ENCODE data around the gene MVP.
"Not testable (repeated sequence)": the region's sequence is repeated elsewhere in the genome, so short reads cannot be mapped to it uniquely, and the experiment has no call there.

The MVP gene

DNA sequence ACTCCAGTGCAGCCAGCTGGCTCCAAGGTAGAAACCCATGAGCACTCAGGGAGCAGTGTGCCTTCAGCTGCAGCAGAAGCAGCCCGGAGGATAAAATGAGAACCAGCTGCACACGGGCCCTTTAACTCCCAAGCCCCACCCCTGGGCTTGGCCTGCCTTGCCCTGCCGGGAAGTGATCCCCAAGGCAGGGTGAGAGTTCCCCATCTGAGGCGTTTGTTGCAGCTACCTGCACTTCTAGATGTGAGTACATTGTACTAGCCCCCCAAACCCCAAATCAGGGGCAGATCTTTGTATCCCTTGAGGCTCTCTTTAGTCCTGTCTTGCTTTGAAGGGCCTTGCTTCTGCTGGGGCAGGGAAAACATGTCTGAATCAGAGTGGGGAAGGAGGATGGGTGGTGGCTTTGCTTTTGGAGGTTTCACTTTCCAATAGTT is at the start of gene MVP:
TSS of gene MVP (plus strand) at position 192 of the 431 bp plus-strand sequence. CDS start 10,088 bp downstream, outside the sequence.
- no peak for DNase-seq (ENCODE audit: low read depth)

GRCh38 chr16:29772330-29772729 is 47.9 kb upstream of the MVP start:
- not testable (repeated sequence) for DNase-seq (ENCODE audit: low read depth)

- no peak for DNase-seq (ENCODE audit: low read depth)
Observed at GRCh38 chr16:29774730-29775129, 45.5 kb upstream of the MVP start.

DNA sequence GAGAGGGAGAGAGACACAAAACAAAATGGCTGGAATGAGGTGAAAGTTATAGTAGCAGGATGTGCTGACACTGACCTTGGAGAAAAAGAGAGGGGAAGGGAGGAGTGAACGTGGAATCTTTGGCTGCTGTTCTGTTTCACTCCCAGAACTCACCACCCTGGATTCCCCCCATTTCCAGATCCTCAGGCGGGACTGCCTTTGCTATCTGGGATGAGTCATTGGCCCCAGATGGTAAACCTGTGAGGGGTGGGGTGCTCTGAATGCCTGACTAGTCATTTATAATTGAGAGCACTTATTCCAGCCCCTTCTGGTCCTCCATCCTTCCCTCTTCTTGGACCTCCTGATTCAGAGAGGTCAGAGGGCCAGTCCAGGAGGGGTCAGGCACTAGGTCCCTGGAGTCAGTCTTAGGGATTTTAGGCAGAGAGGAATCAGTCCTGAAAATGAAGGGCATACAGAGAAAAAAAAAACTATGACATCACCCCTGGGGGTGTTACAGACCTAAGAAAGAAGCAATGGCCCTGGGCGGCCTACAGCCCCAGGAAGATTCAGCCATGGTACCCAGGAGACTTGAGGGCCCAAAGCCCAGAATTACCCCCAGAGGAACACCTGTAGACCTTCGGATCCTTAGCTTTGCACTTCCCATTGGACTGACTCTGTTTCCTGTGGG is 44.4 kb upstream of the MVP start:
- no peak for DNase-seq (ENCODE audit: low read depth)

DNA sequence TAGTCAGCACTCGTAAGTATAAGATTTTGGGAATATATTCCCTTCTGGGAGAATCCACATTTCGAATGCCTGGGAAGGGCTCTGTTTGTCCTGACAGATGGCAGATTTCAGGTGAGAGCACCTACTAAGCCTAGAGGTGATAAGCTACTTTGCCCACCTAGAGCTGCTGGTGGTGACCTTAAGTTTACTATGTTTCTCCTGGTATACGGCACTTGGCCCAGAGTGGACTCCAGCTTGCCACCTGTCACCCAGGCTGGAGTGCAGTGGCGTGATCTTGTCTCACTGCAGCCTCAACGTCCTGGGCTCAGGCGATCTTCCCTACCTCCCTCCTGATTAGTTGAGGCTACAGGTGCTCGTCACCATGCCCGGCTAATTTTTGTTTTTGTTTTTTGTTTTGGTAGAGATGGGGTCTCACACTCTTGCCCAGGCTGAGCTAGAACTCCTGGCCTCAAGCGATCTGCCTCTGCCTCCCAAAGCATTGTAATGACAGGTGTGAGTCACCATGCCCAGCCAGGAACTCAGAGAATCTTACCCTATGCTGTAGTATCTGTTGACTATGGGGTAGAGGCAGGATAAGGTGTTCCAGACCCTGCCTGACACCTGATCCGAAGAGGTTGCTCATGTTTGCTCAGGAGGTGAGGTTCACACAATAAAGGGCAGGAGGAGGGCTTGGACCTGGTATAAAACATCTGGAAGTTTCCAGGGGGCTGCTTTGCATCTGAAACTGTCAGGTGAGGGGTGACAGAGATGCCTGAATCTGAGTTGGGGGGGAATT is 42.5 kb upstream of the MVP start, which contains the start of gene ZG16:
TSS of gene ZG16 (plus strand) at position 681 of the 775 bp plus-strand sequence. CDS start 1,011 bp downstream, outside the sequence.
- DNase-seq (ENCODE audit: low read depth) = no peak

DNA sequence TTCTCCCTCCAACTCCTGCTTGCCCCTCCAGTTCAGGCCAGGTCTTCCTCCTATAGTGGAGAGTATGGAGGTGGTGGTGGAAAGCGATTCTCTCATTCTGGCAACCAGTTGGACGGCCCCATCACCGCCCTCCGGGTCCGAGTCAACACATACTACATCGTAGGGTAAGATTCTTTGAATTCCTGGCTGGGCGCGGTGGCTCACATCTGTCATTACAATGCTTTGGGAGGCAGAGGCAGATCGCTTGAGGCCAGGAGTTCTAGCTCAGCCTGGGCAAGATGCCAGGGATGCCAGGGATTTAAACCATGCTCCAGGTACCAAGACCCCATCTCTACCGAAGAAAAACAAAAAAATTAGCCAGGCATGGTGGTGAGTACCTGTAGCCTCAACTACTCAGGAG is 40.8 kb upstream of the MVP start:
- DNase-seq (ENCODE audit: low read depth) = no peak

DNA sequence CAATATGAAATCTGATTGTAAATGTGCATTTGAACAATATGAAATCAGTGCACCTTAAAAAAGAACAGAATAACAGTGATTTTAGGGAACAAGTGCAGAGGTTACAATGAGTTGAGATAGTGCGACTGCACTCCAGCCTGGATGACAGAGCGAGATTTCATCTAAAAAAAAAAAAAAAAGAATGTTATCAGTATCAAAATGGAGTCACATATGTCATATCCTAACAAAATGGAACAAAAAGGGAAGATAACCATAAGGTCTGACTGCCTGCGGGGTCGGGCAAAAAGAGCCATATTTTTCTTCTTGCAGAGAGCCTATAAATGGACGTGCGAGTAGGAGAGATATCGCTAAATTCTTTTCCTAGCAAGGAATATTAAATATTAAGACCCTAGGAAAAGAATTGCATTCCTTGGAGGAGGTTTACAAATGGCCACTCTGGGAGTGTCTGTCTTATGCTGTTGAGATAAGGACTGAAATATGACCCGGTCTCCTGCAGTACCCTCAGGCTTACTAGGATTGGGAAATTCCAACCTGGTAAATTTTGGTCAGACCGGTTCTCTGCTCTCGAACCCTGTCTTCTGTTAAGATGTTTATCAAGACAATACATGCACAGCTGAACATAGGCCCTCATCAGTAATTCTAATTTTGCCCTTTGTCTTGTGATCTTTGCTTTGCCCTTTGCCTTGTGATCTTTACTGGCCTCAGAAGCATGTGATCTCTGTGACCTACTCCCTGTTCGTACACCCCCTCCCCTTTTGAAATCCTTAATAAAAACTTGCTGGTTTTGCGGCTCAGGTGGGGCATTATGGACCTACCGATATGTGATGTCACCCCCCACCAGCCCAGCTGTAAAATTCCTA is 36.9 kb upstream of the MVP start:
- not testable (repeated sequence) for DNase-seq (ENCODE audit: low read depth)

- DNase-seq (ENCODE audit: low read depth) = no peak
Observed at GRCh38 chr16:29784157-29784556, 36.1 kb upstream of the MVP start.

DNA sequence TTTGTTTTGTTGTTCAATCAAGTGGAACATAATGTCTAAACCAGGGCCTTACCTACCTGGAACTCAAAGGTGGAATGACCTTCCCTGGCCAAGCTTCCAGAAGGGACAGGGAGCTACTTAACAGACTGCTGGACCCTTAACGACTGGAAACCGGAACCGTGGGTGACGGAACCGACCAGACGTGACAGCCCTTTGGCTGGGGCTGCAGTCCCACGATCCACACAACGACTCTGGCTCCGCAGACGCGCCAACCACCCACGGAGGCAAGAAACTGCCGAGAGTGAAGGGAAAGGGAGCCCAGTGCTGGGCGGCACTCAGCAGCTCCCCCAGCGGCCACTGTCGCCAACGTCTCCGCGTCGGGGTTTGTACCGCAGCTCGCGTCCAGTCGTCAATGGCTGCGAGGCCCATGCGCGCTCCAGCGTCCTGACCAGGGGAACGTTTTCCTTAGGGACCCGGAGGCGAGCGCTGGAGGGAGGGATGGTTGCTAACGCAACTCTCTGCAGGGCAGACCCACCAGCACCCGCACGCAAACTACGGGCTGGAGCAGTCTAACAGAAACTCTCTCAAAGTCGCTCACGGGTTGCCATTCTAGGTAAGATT is 35.3 kb upstream of the MVP start:
- no peak for DNase-seq (ENCODE audit: low read depth)

DNA sequence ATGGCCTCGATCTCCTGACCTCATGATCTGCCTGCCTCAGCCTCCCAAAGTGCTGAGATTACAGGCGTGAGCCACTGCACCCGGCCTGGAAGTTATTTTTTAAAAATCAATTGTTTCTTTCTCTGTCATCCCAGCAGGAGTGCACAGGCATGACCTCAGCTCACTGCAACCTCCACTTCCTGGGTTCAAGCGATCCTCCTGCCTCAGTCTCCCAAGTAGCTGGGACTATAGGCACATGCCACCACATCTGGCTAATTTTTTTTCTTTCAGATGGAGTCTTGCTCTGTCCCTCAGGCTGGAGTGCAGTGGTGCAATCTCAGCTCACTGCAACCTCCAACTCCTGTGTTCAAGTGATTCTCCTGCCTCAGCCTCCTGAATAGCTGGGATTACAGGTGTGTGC is 33.1 kb upstream of the MVP start:
- DNase-seq (ENCODE audit: low read depth) = not testable (repeated sequence)

DNA sequence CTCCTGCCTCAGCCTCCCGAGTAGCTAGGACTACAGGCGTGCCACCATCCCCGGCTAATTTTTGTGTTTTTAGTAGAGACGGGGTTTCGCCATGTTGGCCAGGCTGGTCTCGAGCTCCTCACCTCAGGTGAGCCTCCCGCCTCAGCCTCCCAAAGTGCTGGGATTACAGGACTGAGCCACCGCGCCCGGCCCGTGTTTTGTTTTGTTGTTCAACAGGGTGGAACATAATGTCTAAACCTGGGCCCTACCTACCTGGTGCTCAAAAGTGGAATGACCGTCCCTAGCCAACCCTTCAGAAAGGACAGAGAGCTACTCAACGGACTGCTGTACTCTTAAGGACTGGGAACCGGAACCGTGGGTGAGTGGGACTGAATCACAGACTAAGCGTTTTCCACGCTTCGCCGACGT is 30.5 kb upstream of the MVP start:
- DNase-seq (ENCODE audit: low read depth) = no peak

GRCh38 chr16:29790183-29790948 is 29.9 kb upstream of the MVP start, which contains the start of gene KIF22:
TSS of gene KIF22 (plus strand) at chr16:29790751. CDS start at chr16:29790760, 9 bp downstream.
- DNase-seq (ENCODE audit: low read depth) = peak; percentile 99

GRCh38 chr16:29790949-29791844 is 29.1 kb upstream of the MVP start:
- DNase-seq (ENCODE audit: low read depth) = no peak

- no peak for DNase-seq (ENCODE audit: low read depth)
Observed at GRCh38 chr16:29791845-29792807, 28.1 kb upstream of the MVP start.

DNA sequence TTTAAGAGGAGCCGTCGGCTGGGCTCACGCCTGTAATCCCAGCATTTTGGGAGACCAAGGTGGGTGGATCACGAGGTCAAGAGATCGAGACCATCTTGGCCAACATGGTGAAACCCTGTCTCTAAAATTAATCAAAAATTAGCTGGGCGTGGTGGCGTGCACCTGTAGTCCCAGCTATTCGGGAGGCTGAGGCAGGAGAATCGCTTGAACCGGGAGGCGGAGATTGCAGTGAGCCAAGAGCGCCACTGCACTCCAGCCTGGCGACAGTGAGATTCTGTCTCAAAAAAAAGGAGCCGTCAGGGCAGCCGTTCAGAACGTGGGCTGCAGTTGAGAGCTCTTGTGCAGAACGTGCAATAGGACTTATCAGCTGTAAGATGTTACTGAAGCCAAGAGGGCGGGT is 27.1 kb upstream of the MVP start:
- DNase-seq (ENCODE audit: low read depth) = not testable (repeated sequence)

GRCh38 chr16:29794231-29794710 is 26.0 kb upstream of the MVP start:
- no peak for DNase-seq (ENCODE audit: low read depth)

GRCh38 chr16:29802416-29802935 is 17.8 kb upstream of the MVP start:
- no peak for DNase-seq (ENCODE audit: low read depth)

- no peak for DNase-seq (ENCODE audit: low read depth)
Observed at GRCh38 chr16:29804020-29804419, 16.2 kb upstream of the MVP start.
